ENCODE results near the gene KRT86. TPM values are rescaled to one million over a fixed set of nuclear protein-coding genes. Genes with fewer than 3 reads are reported as not detected.

The KRT86 gene
- total RNA-seq, 4 donors from 2014 or later, result 3.6 TPM; not detected in 3

DNA sequence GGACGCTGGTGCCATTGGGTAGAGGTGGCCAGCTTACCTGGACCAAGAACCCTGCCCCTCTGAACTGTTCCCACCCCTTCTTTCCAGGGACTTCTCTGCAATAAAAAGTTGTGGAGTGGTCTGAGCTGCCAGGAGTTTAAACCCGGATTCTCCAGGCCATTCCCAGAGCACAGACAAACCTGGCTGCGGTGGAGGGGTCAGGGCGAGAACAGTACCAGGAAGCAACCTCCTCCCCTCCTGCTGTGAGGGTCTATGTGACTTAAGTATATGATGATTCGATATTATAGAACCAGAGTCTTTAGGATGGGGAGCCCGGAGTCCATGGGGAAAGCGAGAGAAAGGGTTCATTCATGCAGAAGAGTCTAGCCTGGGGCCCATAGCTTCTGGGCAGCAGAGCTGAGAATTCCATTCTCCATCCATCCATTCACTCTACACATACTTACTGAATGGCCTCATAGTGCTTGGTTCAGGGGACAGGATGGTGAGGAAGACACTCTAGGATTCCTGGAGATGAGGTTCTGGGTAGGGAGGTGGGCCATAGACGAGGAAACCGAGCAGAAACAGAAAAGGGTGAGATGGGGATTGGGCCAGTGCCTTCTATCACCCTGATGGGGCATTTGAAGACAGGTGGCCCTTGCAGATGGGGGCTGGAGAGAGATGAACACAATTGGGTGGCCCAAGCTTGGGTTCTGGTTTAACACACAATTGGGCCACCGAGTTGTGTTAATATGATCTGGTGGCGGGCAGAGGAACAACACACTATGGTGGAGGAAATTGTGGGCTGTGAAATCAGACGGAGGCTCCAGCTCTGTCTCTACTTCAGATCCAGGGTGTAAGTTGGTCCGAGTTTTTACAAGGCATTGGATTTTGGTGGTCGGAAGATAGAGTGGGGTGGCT, 5.2 kb downstream of the KRT86 start:
- TF ChIP-seq, protein P1, sequence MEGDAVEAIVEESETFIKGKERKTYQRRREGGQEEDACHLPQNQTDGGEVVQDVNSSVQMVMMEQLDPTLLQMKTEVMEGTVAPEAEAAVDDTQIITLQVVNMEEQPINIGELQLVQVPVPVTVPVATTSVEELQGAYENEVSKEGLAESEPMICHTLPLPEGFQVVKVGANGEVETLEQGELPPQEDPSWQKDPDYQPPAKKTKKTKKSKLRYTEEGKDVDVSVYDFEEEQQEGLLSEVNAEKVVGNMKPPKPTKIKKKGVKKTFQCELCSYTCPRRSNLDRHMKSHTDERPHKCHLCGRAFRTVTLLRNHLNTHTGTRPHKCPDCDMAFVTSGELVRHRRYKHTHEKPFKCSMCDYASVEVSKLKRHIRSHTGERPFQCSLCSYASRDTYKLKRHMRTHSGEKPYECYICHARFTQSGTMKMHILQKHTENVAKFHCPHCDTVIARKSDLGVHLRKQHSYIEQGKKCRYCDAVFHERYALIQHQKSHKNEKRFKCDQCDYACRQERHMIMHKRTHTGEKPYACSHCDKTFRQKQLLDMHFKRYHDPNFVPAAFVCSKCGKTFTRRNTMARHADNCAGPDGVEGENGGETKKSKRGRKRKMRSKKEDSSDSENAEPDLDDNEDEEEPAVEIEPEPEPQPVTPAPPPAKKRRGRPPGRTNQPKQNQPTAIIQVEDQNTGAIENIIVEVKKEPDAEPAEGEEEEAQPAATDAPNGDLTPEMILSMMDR (IDR thresholded peaks at IDR 0.05), result peak in 1 of 5 experiments; percentile 14
- TF ChIP-seq POLR2A (IDR thresholded peaks at IDR 0.05), result no peak
- peaks cover 5% of the 10 kb centered on the region for H3K27me3 ChIP-seq
- 77 to 81% methylated on average over 5 to 14 of the region's 14 CpGs for WGBS, 2 donors (ENCODE audit: low coverage in 1 of 2)
- no peak for DNase-seq
- in situ Hi-C loops (cut with MboI; ENCODE audit: low pct_ligation_motif_present in 1 of 4, low pct_unique_long_range_greater_than_20kb in 1 of 4, low sequenced_read_pairs in 3 of 4) (no loop called here), intact Hi-C loops (cut with DNase I; ENCODE audit: low total_unique reads) (loop anchor here (10.0 kb wide), 1 partner anchor 125 kb away; no protein-coding TSS in a partner anchor)
- no peaks in the 10 kb centered on the region for H3K36me3 ChIP-seq
- H3K27ac ChIP-seq, result peak overlapping the region; percentile 55 to 76 (median 68)
- H3K9me3 ChIP-seq, result no peaks in the 10 kb centered on the region
- H3K4me3 ChIP-seq, result no peak overlapping the region
- H3K4me1 ChIP-seq, result peaks cover 4 to 23% (median 11%) of the 10 kb centered on the region in 4 donors

DNA sequence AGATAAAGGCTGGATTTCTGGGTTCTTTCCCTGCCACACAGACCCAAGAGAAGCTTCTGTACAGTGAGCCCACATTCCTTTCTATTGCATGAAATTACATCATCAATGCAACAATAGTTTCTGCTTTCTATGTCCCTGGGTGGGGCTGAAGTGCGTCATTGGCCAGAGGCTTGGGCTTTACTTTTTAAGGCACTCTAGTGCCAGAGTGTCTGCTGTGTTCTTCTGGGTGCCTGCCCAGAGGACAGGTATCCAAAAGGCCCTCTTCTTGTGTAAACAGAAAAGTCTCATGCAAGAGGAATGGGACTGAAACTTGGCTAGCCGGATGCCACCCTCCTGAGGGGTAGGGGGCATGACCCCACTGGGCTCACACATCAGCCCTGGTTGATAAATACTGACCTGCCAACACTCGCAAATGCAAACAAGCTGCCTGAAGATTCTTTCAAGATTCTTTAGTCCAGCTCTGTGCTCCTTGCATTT, 5.9 kb downstream of the KRT86 start:
- peak overlapping the region; percentile 55 to 76 (median 68) for H3K27ac ChIP-seq
- peaks cover 5% of the 10 kb centered on the region for H3K27me3 ChIP-seq
- intact Hi-C loops (cut with DNase I; ENCODE audit: low total_unique reads) (no loop called here), in situ Hi-C loops (cut with MboI; ENCODE audit: low pct_ligation_motif_present in 1 of 4, low pct_unique_long_range_greater_than_20kb in 1 of 4, low sequenced_read_pairs in 3 of 4) (no loop called here)
- no peak for TF ChIP-seq POLR2A (IDR thresholded peaks at IDR 0.05)
- TF ChIP-seq, protein P1 (IDR thresholded peaks at IDR 0.05), result no peak
- TF ChIP-seq POLR2AphosphoS5 (IDR thresholded peaks at IDR 0.05), result peak; percentile 37 to 50 (median 41)
- TF ChIP-seq EP300 (IDR thresholded peaks at IDR 0.05; ENCODE audit: low read depth), result peak; percentile 90
- 46% methylated on average over 3 of the region's 3 CpGs; no CpG with 5 or more reads in 1 of the 2 donors for WGBS, 2 donors (ENCODE audit: low coverage in 1 of 2)
- peak; percentile 58 for DNase-seq
- H3K4me1 ChIP-seq, result peaks cover 4 to 23% (median 11%) of the 10 kb centered on the region in 4 donors
- no peaks in the 10 kb centered on the region for H3K9me3 ChIP-seq
- no peak overlapping the region for H3K4me3 ChIP-seq
- no peaks in the 10 kb centered on the region for H3K36me3 ChIP-seq

DNA sequence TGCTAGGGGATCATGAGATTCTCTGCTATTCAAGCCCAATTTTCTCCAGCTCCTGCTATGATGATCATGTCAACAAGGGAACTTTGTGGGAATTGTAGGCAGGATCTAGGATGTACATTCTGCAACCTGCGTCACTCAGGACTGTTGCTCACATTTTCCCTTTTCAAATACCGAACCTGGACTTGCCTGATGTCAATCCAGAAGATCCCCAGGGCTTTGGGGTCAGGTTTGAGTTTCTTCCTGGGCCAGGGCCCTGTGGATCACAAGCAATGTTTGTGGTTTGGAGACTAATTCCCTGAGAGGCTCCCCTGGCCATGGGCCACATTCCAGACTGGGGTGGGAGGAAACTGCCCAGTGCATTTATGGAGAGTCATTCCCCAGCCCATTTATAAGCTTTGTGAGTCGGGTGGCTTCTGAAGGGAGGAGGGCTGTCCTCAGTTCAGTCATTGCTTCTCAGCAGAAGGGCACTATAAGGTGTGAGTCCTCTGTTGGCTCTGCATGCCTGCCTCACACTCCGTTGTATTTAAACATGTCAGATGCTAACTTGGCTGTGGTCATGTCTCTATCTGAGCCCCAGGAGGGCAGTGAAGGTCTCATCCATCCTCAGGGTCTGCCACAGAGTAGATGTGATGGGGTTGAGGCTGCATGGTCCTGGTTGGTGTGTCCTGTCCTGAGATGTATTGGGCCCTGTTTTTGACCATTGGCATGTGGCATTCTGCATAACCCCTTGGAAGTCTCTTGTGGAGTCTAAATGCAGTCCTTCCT, 6.5 kb downstream of the KRT86 start:
- intact Hi-C loops (cut with DNase I; ENCODE audit: low total_unique reads), result no loop called here
- peak; percentile 9 for TF ChIP-seq EP300 (IDR thresholded peaks at IDR 0.05; ENCODE audit: low read depth)
- TF ChIP-seq POLR2AphosphoS5 (IDR thresholded peaks at IDR 0.05), result no peak
- 45% methylated on average over 4 of the region's 4 CpGs; no CpG with 5 or more reads in 1 of the 2 donors for WGBS, 2 donors (ENCODE audit: low coverage in 1 of 2)
- peak; percentile 39 for DNase-seq
- H3K4me1 ChIP-seq, result peaks cover 4 to 23% (median 11%) of the 10 kb centered on the region in 4 donors
- H3K9me3 ChIP-seq, result no peaks in the 10 kb centered on the region
- no peaks in the 10 kb centered on the region for H3K36me3 ChIP-seq
- in situ Hi-C loops (cut with MboI; ENCODE audit: low pct_ligation_motif_present in 1 of 4, low pct_unique_long_range_greater_than_20kb in 1 of 4, low sequenced_read_pairs in 3 of 4), result no loop called here
- peak overlapping the region; percentile 54 to 76 (median 68) for H3K27ac ChIP-seq
- peaks cover 5% of the 10 kb centered on the region for H3K27me3 ChIP-seq
- no peak overlapping the region for H3K4me3 ChIP-seq

DNA sequence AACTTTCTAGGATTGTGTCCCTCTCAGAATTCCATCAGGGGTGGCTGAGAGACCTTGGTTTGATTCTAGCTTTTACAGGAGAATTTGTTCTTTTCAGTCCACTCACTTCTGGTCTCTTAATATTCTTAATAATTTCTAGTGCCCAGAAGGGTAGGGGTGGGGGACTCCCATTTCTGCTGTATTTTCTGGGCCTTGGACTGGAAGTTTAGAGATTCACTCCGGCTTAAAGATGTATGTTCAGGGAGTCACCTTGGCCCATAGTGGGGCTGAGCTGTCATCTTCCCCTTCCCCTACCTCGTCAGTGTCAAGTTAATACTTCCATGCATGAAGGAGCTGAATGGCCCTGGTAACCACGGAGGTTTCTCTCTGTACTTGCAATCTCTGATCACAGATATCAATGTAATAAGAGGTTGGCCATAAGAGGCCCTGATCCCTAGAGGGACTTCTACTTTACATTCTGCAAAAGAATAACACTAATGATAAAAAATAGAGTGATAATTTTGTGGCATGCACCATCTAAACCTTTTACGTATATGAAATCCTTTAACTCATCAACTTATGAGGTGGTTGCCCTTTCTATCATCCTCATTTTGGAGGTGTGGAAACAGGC, 10.2 kb downstream of the KRT86 start:
- intact Hi-C loops (cut with DNase I; ENCODE audit: low total_unique reads) (no loop called here), in situ Hi-C loops (cut with MboI; ENCODE audit: low pct_ligation_motif_present in 1 of 4, low pct_unique_long_range_greater_than_20kb in 1 of 4, low sequenced_read_pairs in 3 of 4) (no loop called here)
- Histone ChIP-seq H3K27me3 (no peaks in the 10 kb centered on the region), H3K4me1 (peaks cover 0 to 18% (median 2%) of the 10 kb centered on the region in 4 donors), H3K27ac (no peak overlapping the region), H3K36me3 (no peaks in the 10 kb centered on the region), H3K4me3 (no peak overlapping the region), H3K9me3 (no peaks in the 10 kb centered on the region)
- DNase-seq, result no peak
- TF ChIP-seq, protein P1 (IDR thresholded peaks at IDR 0.05), result no peak
- TF ChIP-seq POLR2AphosphoS5 (IDR thresholded peaks at IDR 0.05), result no peak
- TF ChIP-seq POLR2A (IDR thresholded peaks at IDR 0.05), result no peak
- TF ChIP-seq EP300 (IDR thresholded peaks at IDR 0.05; ENCODE audit: low read depth), result no peak
- WGBS, 2 donors (ENCODE audit: low coverage in 1 of 2), result 57 to 84% methylated on average over 1 to 4 of the region's 4 CpGs

Data from transverse colon (tissue), 4 donors.